KMS-11 (cell line): ENCODE results near the gene SLC35F3.

Experiments used
- H2AFZ ChIP-seq: fragments of 200-600 bp; sonication (generic); 2 replicates; pipeline ENCODE4 v1.6.1; 2016; ENCODE audit warnings: antibody characterized with exemption, mixed run types, low read depth
- H3K27ac ChIP-seq: fragments of 200-600 bp; sonication (generic); 2 replicates; pipeline ENCODE4 v1.6.1; 2016; ENCODE audit warnings: mild to moderate bottlenecking, mixed run types
- H3K27me3 ChIP-seq: fragments of 200-600 bp; sonication (generic); 2 replicates; pipeline ENCODE4 v1.6.1; 2017; ENCODE audit warnings: mild to moderate bottlenecking, low read depth, mixed run types, moderate library complexity; ENCODE audit not compliant: insufficient read depth
- H3K36me3 ChIP-seq: fragments of 200-600 bp; sonication (generic); 2 replicates; pipeline ENCODE4 v1.6.1; 2017; ENCODE audit warnings: mild to moderate bottlenecking, mixed run types; ENCODE audit not compliant: insufficient read depth
- H3K4me1 ChIP-seq: fragments of 200-600 bp; sonication (generic); 2 replicates; pipeline ENCODE4 v1.6.1; 2016; ENCODE audit warnings: mild to moderate bottlenecking, low read depth, mixed run types; ENCODE audit not compliant: poor library complexity, severe bottlenecking
- H3K4me2 ChIP-seq: fragments of 200-600 bp; sonication (generic); 2 replicates; pipeline ENCODE4 v1.7.0; 2016; ENCODE audit warnings: mild to moderate bottlenecking, mixed run types
- H3K4me3 ChIP-seq: fragments of 200-600 bp; sonication (generic); IDR thresholded peaks from 2 replicates; pipeline ENCODE4 v1.6.1; 2017; ENCODE audit warnings: low read depth, low read length, mixed read lengths; ENCODE audit not compliant: insufficient read depth
- H3K79me2 ChIP-seq: fragments of 200-600 bp; sonication (generic); 2 replicates; pipeline ENCODE4 v1.6.1; 2016; ENCODE audit warnings: low read depth, mixed run types; ENCODE audit not compliant: insufficient read depth
- H3K9ac ChIP-seq: fragments of 200-600 bp; sonication (generic); 2 replicates; pipeline ENCODE4 v1.6.1; 2016; ENCODE audit warnings: mild to moderate bottlenecking, mixed run types
- H4K20me1 ChIP-seq: fragments of 200-600 bp; sonication (generic); 2 replicates; pipeline ENCODE4 v1.6.1; 2016; ENCODE audit warnings: mild to moderate bottlenecking, mixed run types; ENCODE audit not compliant: insufficient read depth
- CTCF ChIP-seq: fragments of 200-600 bp; sonication (generic); conservative IDR thresholded peaks from 2 replicates; pipeline ENCODE4 v1.6.1; 2017; ENCODE audit warnings: low read depth, mild to moderate bottlenecking, antibody characterized with exemption, low read length, moderate library complexity, mixed read lengths

SLC35F3 gene

GRCh38 chr1:234140388-234140787, 235.9 kb downstream of the SLC35F3 start:
- H3K27me3 ChIP-seq: no peaks in the 10 kb centered on the region
- H3K27ac ChIP-seq: no peak overlapping the region
- H3K9ac ChIP-seq: no peak overlapping the region
- TF ChIP-seq CTCF: no peak
- H3K4me3 ChIP-seq: no peak overlapping the region
- H3K79me2 ChIP-seq: no peaks in the 10 kb centered on the region
- H2AFZ ChIP-seq: no peak overlapping the region
- no peaks in the 10 kb centered on the region for H3K36me3 ChIP-seq
- H4K20me1 ChIP-seq: no peaks in the 10 kb centered on the region
- H3K4me1 ChIP-seq: no peaks in the 10 kb centered on the region
- no peak overlapping the region for H3K4me2 ChIP-seq

DNA sequence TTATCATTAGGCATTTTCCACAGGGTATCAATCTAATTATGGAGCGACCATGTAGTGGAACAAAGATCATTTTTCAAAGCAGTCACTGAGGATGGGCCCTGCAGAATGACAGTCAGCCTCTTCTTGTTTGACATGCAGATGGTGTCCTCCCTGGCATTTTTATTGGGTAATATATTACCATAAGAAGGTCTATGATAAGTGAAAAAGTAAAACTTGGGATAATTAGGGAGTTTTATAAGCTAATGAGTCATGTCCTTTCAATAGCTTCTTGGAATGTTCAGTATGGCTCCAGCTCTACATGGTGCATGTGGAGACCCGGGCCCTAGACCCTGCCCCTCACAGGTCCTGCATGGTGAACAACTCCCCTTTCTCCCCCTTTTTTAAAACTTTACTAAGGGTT, 236.5 kb downstream of the SLC35F3 start:
- H3K27me3 ChIP-seq: no peaks in the 10 kb centered on the region
- no peaks in the 10 kb centered on the region for H3K79me2 ChIP-seq
- H3K9ac ChIP-seq: no peak overlapping the region
- H2AFZ ChIP-seq: no peak overlapping the region
- TF ChIP-seq CTCF: no peak
- no peaks in the 10 kb centered on the region for H4K20me1 ChIP-seq
- no peak overlapping the region for H3K4me2 ChIP-seq
- no peak overlapping the region for H3K27ac ChIP-seq
- no peaks in the 10 kb centered on the region for H3K4me1 ChIP-seq
- no peak overlapping the region for H3K4me3 ChIP-seq
- no peaks in the 10 kb centered on the region for H3K36me3 ChIP-seq

DNA sequence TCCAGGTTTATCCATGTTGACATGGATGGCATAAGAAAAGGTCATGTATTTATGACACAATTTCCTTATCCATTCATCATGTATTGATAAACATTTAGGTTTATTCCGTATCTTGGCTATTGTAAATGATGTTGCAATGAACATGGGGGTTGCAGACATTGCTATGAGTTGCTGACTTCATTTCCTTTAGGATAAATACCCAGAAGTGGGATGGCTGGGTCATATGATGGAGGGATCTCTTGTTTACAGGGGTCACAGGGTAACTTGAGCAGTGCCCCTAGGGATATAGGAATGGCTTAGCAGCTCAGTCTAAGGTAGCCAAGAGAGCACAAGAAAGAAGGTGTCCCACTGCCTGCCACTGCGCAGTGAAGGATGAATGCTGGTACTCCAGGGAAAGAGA, 239.2 kb downstream of the SLC35F3 start:
- no peaks in the 10 kb centered on the region for H4K20me1 ChIP-seq
- no peak overlapping the region for H3K9ac ChIP-seq
- no peaks in the 10 kb centered on the region for H3K36me3 ChIP-seq
- H3K79me2 ChIP-seq: no peaks in the 10 kb centered on the region
- no peak for TF ChIP-seq CTCF
- no peak overlapping the region for H3K4me2 ChIP-seq
- no peaks in the 10 kb centered on the region for H3K27me3 ChIP-seq
- H2AFZ ChIP-seq: no peak overlapping the region
- H3K4me3 ChIP-seq: no peak overlapping the region
- H3K27ac ChIP-seq: no peak overlapping the region
- no peaks in the 10 kb centered on the region for H3K4me1 ChIP-seq

DNA sequence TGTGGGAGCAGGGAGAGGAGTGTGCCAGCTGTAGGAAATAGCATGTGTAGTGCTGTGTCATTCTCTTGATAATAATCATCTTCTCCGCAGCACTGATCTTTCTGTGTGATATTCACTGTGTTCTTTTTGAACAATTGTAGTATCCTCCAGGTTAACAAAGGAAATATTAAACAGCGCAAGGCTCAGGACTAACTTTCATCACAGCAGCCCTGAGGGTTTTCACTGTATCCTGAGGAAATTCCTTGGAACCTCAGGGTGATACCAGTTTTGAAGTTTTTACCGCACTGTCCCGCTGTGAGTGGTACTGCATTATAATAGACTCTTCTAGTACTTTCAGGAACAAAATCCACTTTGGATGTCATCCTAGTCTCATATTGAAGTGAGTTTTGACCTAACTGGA, 240.4 kb downstream of the SLC35F3 start:
- TF ChIP-seq CTCF: no peak
- Histone ChIP-seq H3K9ac (no peak overlapping the region), H2AFZ (no peak overlapping the region), H3K4me2 (no peak overlapping the region), H4K20me1 (no peaks in the 10 kb centered on the region), H3K36me3 (no peaks in the 10 kb centered on the region), H3K79me2 (no peaks in the 10 kb centered on the region), H3K27ac (no peak overlapping the region), H3K4me1 (no peaks in the 10 kb centered on the region), H3K4me3 (no peak overlapping the region), H3K27me3 (no peaks in the 10 kb centered on the region)

- Histone ChIP-seq H3K27ac (no peak overlapping the region), H3K4me2 (no peak overlapping the region), H3K4me1 (no peaks in the 10 kb centered on the region), H3K9ac (no peak overlapping the region), H3K4me3 (no peak overlapping the region), H3K27me3 (no peaks in the 10 kb centered on the region), H2AFZ (no peak overlapping the region), H3K79me2 (no peaks in the 10 kb centered on the region), H4K20me1 (no peaks in the 10 kb centered on the region), H3K36me3 (no peaks in the 10 kb centered on the region)
- TF ChIP-seq CTCF: no peak
Observed at GRCh38 chr1:234148350-234148749, 243.9 kb downstream of the SLC35F3 start.
